IgD-negative memory B cell (primary cell): ENCODE results near the gene STAT5B. TPM values are rescaled to one million over a fixed set of nuclear protein-coding genes. Genes with fewer than 3 reads are reported as not detected.
"Not testable (repeated sequence)": the region's sequence is repeated elsewhere in the genome, so short reads cannot be mapped to it uniquely, and the experiment has no call there.

Source experiments
- H3K27ac Mint-ChIP-seq, 3 donors: one replicate each; pipeline ENCODE4 v1.8.0; 2020 to 2022; ENCODE audit warnings: mild to moderate bottlenecking in 3 of 3, mixed read lengths in 3 of 3, moderate library complexity in 1 of 3
- H3K27me3 Mint-ChIP-seq: one replicate; pipeline ENCODE4 v1.8.0; 2021; ENCODE audit warnings: mixed read lengths
- H3K36me3 Mint-ChIP-seq: one replicate; pipeline ENCODE4 v1.8.0; 2020; ENCODE audit warnings: mild to moderate bottlenecking, mixed read lengths
- H3K4me1 Mint-ChIP-seq, 3 donors: one replicate each; pipeline ENCODE4 v1.8.0; 2020 to 2022; ENCODE audit warnings: mixed read lengths in 3 of 3, mild to moderate bottlenecking in 1 of 3
- H3K4me3 Mint-ChIP-seq, 4 donors: one replicate each; pipeline ENCODE4 v1.8.0; 2020 to 2022; ENCODE audit warnings: mild to moderate bottlenecking in 4 of 4, mixed read lengths in 4 of 4, moderate library complexity in 3 of 4
- H3K9me3 Mint-ChIP-seq, 3 donors: one replicate each; pipeline ENCODE4 v1.8.0; 2020 to 2021; ENCODE audit warnings: mixed read lengths in 3 of 3, mild to moderate bottlenecking in 1 of 3
- polyA plus RNA-seq: library from polyadenylated mRNA; unstranded; fragments of 300-500 nt; fragmentation: Illumina TruSeq; gene quantifications from one replicate; pipeline ENCODE4 v1.2.3, GENCODE V29; 2021

STAT5B gene
- polyA plus RNA-seq: 60.4 TPM

DNA sequence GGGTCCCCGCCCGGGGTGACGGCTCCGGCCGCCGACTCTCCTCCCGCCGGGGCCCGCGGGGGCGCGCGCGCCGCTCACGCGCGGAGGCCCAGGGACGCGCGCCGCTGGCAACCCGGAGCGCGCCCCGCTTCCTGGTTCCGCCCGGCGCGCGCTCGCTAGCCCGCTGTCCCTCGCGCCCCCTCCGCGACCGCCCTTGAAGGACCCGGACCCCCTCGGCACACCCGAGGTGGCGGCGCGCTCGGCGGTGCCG is at the start of gene STAT5B:
TSS of gene STAT5B (minus strand) at position 33 of the 250 bp plus-strand sequence. CDS start 44,264 bp downstream, outside the sequence.
- peak within 1 kb of the TSS; percentile 79 to 96 (median 88) for H3K27ac Mint-ChIP-seq
- peak within 1 kb of the TSS; percentile 93 to 99 (median 96) for H3K4me3 Mint-ChIP-seq
- H3K4me1 Mint-ChIP-seq: peaks cover 39 to 46% (median 43%) of the 10 kb centered on the region in 3 donors
- no peaks in the 10 kb centered on the region for H3K9me3 Mint-ChIP-seq
- H3K27me3 Mint-ChIP-seq: peaks cover 2% of the 10 kb centered on the region
- peaks cover 3% of the 10 kb centered on the region for H3K36me3 Mint-ChIP-seq

DNA sequence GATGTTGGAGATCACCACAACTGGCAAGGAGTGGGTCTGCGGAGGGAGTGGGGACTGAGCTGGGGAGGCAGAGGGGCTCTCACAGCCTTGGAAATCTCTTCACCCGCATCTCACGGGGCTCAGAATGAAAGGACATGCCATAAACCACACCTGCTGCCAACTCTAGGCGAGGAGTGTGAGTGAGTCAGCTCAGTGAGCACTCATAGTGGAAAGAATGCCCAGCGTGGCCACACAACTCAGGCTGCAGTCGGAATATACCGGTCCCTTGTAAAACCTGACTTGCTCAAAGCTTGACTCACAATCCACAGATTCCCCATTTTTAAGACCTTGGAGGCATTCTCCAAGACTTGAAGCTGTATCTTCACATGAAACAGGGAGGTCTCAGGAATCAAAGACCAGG is 48.8 kb upstream of the STAT5B start:
- Mint-ChIP-seq H3K4me1 (peaks cover 4 to 12% (median 10%) of the 10 kb centered on the region in 3 donors), H3K27me3 (no peaks in the 10 kb centered on the region), H3K4me3 (no peak overlapping the region), H3K27ac (no peak overlapping the region), H3K36me3 (peaks cover 6% of the 10 kb centered on the region), H3K9me3 (no peaks in the 10 kb centered on the region)

DNA sequence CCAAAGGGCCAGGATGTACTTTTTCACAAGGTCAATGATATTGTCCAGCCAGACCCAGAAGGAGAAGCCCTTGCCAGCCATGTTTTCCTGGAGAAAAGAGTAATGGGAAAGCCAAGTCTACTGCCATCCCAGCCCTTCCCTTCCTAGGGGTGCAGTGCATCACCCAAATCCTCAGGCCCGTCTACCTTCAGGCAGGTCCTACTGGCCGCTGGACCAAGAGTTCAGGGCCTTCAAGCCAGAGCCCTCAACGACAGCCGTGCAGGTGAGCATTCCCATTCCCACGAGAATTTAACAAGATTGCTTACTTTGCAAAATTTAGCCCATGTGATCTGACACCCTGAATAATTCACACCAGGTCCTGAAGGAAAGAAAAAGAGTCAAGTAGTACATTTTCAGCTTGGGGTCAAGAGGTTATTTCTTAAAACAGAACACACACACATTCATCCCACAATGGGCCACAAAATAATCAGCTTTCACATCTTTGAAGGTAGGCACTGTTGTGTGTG is 47.1 kb upstream of the STAT5B start:
- H3K9me3 Mint-ChIP-seq: no peaks in the 10 kb centered on the region
- no peak overlapping the region for H3K4me3 Mint-ChIP-seq
- peak overlapping the region; percentile 12 to 84 (median 60) for H3K27ac Mint-ChIP-seq
- peaks cover 10 to 18% (median 16%) of the 10 kb centered on the region in 3 donors for H3K4me1 Mint-ChIP-seq
- peaks cover 6% of the 10 kb centered on the region for H3K36me3 Mint-ChIP-seq
- no peaks in the 10 kb centered on the region for H3K27me3 Mint-ChIP-seq

DNA sequence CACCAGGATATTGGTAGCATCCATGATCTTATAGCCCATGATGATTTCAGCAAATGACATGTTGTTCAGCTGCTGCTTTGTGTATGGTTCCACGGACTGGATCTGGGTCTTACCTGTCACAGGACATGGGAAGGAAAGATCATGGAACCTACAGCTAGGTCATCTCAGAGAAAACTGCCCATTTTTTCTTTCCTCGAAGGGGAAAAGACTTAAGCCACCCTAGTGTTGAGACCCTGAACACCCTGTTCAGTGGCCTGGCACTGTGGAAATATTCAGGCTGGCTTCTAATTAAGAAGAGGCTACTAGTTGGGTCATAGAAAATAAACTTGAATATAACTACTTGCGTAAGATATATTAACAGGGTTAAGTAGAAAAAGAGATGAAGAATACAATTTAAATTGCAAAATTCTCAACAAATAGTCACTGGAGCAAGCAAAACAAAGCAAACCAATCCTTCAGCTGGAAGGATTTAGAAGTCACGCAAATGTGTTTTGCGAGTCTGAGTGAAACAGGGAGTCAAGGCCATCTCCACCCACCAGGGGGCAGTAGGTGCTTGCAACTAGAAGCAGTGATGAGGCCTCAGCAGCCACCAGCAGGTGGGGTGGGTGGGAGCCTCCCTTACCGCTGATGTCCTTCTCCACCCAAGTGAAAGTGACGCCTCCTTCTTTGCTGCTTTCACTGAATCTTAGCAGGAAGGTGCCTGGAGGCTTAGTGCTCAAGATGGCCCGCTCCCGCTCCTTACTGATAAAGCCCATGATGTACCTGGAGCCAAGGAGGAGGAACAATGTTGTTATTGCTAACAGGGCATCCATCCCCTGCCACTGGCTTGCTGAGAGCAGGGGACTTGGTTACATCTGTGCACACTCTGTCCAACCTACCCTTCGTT is 46.4 kb upstream of the STAT5B start:
- Mint-ChIP-seq H3K36me3 (peaks cover 6% of the 10 kb centered on the region), H3K27ac (peak overlapping the region in 2 of 3 donors; percentile 12 to 60), H3K4me1 (peaks cover 10 to 18% (median 17%) of the 10 kb centered on the region in 3 donors), H3K9me3 (no peaks in the 10 kb centered on the region), H3K27me3 (no peaks in the 10 kb centered on the region), H3K4me3 (no peak overlapping the region)

DNA sequence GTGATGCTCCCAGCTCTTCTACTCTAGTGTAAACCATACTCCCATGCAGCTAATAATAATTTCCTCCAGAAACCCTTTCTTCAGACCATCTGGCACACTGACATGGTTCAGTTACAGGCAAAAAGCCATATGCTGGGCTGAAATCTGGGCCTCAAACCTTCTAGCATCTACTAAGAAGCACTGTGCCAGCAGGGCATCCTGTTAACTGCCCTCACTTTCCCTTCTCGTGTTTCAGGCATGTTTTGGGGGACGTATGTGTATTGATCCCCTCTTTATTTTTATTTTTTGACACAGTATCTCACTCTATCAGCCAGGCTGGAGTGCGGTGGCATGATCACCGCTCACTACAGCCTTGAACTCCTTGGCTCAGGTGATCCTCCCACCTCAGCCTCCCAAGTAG is 45.4 kb upstream of the STAT5B start:
- Mint-ChIP-seq H3K4me3 (no peak overlapping the region), H3K27me3 (no peaks in the 10 kb centered on the region), H3K9me3 (no peaks in the 10 kb centered on the region), H3K36me3 (peaks cover 6% of the 10 kb centered on the region), H3K4me1 (peaks cover 11 to 28% (median 22%) of the 10 kb centered on the region in 3 donors), H3K27ac (no peak overlapping the region)

DNA sequence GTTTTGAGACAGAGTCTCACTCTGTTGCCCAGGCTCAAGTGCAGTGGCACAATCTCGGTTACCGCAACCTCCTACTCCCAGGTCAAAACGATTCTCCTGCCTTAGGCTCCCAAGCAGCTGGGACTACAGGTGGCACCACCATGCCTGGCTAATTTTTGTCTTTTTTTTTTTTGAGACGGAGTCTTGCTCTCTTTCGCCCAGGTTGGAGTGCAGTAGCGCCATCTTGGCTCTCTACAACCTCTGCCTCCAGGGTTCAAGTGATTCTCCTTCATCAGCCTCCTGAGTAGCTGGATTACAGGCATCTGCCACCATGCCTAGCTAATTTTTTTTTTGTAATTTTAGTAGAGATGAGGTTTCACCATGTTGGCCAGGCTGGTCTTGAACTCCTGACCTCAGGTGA is 41.8 kb upstream of the STAT5B start:
- Mint-ChIP-seq H3K4me1 (peaks cover 28 to 42% (median 35%) of the 10 kb centered on the region in 3 donors), H3K27ac (peak overlapping the region in 1 of 3 donors; percentile 60)
- H3K27me3 Mint-ChIP-seq, H3K36me3 Mint-ChIP-seq, H3K9me3 Mint-ChIP-seq, H3K4me3 Mint-ChIP-seq: not testable (repeated sequence)

DNA sequence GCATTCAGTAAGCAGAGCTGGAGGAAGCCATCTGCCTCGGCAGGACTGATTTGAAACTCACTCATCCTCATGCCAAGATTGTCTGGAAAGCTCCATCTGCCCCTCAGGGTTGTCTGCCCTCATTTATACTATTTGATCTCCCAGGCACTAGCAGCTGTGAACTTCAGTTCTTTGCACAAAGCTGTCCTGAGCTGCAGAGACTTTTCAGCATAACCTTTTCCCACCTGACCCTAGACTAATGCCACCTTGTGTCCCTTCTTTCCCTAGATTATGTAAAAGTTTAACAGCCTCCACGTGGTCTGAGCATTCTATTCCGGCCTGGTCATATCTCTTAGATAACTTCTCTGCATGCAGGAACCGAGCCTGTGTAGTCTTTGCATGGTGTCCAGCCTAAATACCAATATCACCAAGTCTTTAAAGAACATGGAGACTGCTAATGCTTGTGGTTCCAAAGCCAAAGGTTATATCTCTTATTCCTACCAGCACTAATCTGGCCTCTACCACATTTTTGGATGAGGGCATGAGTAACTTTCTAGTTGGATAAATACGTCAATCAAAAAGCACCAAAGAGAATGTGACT is 41.2 kb upstream of the STAT5B start:
- H3K36me3 Mint-ChIP-seq: peaks cover 6% of the 10 kb centered on the region
- H3K27me3 Mint-ChIP-seq: no peaks in the 10 kb centered on the region
- H3K27ac Mint-ChIP-seq: peak overlapping the region in 1 of 3 donors; percentile 60
- H3K9me3 Mint-ChIP-seq: no peaks in the 10 kb centered on the region
- H3K4me1 Mint-ChIP-seq: peaks cover 24 to 38% (median 29%) of the 10 kb centered on the region in 3 donors
- no peak overlapping the region for H3K4me3 Mint-ChIP-seq

DNA sequence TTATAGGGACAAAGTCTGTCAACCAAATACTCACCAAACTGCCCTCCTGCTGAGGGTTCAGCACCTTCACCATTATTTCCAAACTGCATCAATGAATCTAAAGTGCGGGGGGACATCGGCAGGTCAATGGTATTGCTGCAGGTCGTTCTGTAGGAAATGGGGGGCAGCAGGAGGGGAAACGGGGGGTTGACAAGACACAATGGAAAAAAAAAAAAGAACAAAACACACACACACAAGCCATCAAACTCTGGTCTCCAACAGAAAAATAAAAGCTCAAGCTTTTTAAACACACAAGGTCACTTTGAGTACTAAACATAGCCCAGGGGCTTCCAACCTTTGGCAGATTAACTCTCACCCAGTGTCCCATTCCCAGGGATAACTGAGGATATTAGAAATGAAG is 40.6 kb upstream of the STAT5B start:
- Mint-ChIP-seq H3K27ac (peak overlapping the region in 1 of 3 donors; percentile 60), H3K36me3 (peaks cover 3% of the 10 kb centered on the region), H3K4me1 (peaks cover 29 to 41% (median 29%) of the 10 kb centered on the region in 3 donors), H3K9me3 (no peaks in the 10 kb centered on the region), H3K27me3 (no peaks in the 10 kb centered on the region), H3K4me3 (no peak overlapping the region)

DNA sequence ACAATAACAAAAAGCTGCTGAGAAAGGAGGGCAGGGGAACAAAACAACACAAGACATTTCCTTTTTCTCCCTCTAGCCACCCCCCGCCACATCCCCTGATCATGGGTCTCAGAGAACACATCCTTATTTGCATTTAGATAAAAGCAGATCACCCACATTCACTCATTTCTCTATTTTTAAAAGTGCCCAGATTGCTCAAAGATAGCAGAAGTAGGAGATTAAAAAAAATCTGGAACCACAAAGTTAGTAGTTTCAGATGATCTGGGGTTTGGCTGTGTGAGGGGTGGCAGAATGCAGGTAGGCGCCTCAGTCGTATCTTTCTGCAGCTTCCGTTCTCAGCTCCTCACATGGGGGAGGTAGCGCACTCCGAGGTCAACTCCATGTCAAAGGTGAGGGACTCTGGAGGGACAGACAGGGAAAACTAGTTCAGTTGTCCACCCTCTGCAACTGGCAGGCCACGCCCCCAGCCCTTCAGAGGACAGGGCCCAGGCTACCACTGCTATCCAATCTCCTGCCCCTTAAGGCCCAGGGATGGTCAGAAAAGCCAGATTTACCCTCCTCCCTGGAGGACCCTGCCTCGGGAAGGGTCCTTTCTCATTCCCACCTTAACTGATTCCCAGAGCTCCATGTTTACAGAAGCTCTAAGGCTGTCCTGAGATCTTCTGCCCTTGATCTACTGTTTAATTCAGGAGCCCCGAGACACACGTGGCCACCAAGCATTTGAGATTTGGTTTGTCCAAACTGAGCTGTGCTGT is 39.4 kb upstream of the STAT5B start:
- Mint-ChIP-seq H3K27me3 (no peaks in the 10 kb centered on the region), H3K4me3 (peak overlapping the region; percentile 34 to 68 (median 53)), H3K9me3 (no peaks in the 10 kb centered on the region), H3K36me3 (peaks cover under 1% of the 10 kb centered on the region), H3K4me1 (peaks cover 31 to 47% (median 32%) of the 10 kb centered on the region in 3 donors), H3K27ac (peak overlapping the region; percentile 48 to 95 (median 79))

DNA sequence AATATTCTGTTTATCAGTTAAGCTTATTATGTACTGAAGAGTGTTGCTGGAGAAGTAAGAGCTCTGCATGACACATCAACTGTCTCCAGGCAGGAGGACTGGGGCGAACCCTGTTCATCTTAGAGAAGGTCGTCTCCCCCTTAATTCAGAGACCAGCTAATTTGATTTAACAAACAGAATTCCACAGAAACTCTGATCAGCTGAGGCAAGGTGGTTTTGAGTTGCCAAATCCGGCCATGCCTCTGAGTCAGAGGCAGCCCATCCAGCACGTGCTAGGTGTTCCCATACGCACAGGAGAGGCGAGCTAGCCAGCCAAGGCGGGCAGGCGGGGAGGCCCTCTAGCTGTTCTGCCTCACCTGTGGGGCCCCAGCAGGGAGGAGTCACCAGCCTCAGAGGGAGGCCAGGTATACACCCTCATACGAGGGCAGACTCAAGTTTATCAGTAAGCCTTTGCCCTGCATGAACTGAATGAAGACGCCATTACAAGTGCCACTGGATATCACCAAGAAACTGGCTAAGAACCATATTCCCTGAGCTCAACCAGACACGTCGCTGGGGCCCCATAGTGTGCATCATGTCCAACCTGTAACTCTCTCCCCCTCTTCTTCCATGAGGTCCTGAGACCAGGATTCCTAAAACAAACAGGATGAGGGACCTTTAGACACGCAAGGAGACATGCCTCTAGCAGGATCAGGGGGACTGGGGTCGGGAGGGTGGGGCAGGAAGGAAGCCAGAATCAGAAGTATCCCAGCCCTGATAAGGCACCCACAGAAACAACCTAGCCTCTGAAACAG is 37.8 kb upstream of the STAT5B start:
- Mint-ChIP-seq H3K9me3 (no peaks in the 10 kb centered on the region), H3K27me3 (no peaks in the 10 kb centered on the region), H3K4me3 (peak overlapping the region in 3 of 4 donors; percentile 60 to 78 (median 75)), H3K4me1 (peaks cover 24 to 38% (median 30%) of the 10 kb centered on the region in 3 donors), H3K36me3 (peaks cover 4% of the 10 kb centered on the region), H3K27ac (peak overlapping the region; percentile 13 to 65 (median 59))

DNA sequence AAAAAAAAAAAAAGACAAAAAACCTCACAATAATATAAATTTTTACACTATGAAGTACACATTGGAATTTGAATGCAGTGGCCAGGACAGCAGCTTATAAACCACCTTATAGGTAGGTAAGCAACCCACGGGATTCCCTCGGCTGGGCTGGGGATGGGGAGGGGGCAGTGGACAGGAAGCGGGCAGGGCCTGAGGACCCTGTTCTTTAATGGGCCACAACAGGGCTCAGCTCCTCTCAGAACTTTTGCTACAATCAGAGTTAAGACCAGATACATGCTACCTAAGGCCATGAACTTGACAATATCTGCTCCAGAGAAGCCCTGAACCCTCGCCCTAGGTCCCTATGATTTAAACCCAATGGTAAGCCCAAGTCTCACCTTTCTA is 37.2 kb upstream of the STAT5B start:
- Mint-ChIP-seq H3K4me3 (peak overlapping the region in 3 of 4 donors; percentile 60 to 78 (median 75)), H3K9me3 (no peaks in the 10 kb centered on the region), H3K4me1 (peaks cover 24 to 38% (median 30%) of the 10 kb centered on the region in 3 donors), H3K27me3 (no peaks in the 10 kb centered on the region), H3K36me3 (peaks cover 4% of the 10 kb centered on the region), H3K27ac (peak overlapping the region in 2 of 3 donors; percentile 13 to 65)

DNA sequence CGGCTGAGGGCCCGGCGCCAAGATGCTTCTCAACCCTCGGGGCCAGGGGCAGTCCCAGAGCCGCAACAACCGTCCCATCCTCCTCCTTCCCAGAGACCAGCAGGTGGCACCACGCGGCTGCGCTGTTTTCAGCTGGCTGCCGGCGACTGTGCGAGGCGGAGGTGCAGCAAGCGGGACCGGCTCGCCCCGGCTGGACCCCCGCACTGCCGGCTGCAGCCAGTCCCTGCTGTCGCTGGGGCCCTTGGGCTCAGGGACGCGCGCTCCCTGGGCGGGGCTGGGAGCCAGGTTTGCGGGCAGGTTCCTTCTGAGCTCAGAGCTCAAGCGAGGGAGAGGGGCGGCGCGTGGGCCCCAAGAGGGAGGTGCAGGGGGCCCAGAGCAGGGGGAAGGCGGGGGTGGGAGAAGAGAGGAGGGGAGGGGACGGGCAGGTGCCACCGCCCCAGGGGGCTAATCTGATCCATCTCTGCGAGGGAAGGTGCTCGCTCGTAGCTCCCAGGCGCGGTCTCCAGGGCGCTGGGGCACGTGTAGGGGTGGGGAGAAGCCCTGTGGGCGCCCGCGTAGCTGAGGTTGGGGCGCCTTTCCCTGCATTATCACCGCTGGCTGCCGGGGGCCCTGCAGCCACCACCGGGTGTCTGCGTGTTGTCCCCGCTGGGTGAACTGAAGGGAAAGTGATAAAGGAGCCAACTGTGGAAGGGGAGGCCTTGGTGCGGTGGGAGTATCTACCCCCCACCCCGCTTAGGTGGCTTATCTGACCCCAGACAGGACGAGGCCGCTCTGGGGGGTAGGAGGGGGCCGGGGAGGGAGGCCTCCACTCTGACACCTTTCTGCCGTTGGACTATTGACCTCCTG is 36.3 kb upstream of the STAT5B start:
- Mint-ChIP-seq H3K4me3 (peak overlapping the region; percentile 60 to 89 (median 74)), H3K27ac (peak overlapping the region in 2 of 3 donors; percentile 67 to 91), H3K36me3 (peaks cover 6% of the 10 kb centered on the region), H3K4me1 (peaks cover 24 to 37% (median 30%) of the 10 kb centered on the region in 3 donors), H3K27me3 (no peaks in the 10 kb centered on the region), H3K9me3 (no peaks in the 10 kb centered on the region)

DNA sequence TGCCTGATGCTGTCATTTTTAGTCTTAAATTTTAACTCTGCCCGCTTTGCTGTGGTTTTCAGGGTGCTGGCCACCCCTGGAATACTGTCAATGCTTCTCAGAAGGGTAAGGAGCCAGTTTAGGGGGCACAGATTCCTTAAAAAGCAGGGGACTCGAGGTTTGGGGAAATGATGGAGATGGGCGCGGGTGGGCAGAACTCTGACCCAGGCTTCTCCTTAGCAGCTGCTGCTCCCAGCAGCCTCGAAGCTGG is 35.8 kb upstream of the STAT5B start:
- peak overlapping the region in 3 of 4 donors; percentile 61 to 89 (median 88) for H3K4me3 Mint-ChIP-seq
- peaks cover 24 to 34% (median 24%) of the 10 kb centered on the region in 3 donors for H3K4me1 Mint-ChIP-seq
- peaks cover 6% of the 10 kb centered on the region for H3K36me3 Mint-ChIP-seq
- H3K9me3 Mint-ChIP-seq: no peaks in the 10 kb centered on the region
- H3K27ac Mint-ChIP-seq: peak overlapping the region in 2 of 3 donors; percentile 67 to 91
- no peaks in the 10 kb centered on the region for H3K27me3 Mint-ChIP-seq
